Fibroblast of skin of scalp (primary cell): ENCODE data around the gene SH3PXD2B.
"Not testable (repeated sequence)": the region's sequence is repeated elsewhere in the genome, so short reads cannot be mapped to it uniquely, and the experiment has no call there.

Experiments used
- DNase-seq: peaks from one replicate; pipeline ENCODE4 v3.0.0-alpha.2; 2013

SH3PXD2B gene

DNA sequence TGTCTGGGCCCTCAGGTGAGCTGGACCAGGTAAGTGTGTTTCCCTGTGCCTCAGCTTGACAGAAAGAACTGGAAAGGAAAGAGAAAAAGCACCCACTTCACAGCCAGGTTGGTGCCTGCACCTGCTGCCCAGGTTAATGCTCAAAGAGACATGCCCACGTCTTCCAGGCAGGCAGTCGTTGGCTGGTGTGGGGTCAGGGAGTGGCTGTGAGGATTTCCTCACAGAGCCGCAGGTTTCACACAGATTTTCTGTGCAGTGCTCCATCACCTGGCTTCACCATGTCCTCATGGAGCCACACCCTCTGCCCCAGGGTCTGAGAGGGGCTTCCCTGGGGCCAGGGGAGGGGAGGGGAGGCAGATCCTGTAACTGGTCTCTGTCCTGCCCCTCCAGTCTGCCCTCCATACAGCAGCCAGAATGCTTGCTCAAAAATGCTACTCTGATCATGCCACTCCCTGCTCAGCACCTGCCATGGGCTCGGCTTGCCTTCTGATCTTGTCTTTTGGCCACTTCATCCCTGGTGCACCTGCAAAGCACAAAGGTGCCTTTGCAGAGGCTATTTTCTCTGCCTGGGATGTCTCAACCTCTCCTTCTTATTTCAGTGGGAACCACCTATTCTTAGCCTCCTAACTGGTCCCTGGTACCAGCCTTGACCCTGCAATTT lies 88.2 kb downstream of the SH3PXD2B start:
- no peak for DNase-seq

DNA sequence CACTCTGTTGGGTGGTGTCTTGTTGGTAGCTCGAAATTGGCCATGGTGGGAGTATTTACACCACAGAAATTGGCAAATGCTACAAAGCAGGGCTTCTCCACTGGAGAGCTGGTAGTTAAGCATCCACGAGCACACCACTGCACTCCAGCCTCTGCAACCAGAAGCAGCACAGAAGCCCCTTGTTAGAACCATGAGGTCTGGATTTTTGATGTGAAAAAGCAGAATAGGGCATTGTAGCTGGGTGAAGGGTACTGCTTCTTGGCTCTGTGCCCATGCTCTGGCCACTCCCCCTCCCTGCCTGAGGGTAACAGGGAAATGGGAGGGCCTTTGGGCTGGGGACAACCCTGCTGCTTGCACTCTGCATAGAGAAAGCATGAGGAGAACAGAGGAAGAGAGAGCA lies 89.6 kb downstream of the SH3PXD2B start:
- no peak for DNase-seq

DNA sequence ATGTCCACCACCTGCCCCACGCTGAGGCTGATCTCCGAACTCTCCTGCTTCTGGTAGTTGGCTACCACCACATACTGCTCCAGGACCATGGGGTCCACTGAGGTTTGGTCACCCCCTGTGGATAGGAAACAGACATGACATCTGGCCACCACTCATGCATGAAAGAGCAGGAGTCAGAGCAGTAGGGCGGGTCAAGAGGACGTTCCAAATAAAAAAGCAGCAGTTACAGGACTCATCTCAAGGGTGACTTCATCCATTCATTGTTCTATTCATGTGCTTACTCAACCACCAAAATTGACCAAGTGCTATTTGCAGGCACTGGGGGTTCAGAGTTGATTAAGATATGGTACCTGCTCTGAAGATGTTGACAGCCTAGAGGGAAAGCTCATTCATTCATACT lies 91.6 kb downstream of the SH3PXD2B start:
- DNase-seq: no peak

DNA sequence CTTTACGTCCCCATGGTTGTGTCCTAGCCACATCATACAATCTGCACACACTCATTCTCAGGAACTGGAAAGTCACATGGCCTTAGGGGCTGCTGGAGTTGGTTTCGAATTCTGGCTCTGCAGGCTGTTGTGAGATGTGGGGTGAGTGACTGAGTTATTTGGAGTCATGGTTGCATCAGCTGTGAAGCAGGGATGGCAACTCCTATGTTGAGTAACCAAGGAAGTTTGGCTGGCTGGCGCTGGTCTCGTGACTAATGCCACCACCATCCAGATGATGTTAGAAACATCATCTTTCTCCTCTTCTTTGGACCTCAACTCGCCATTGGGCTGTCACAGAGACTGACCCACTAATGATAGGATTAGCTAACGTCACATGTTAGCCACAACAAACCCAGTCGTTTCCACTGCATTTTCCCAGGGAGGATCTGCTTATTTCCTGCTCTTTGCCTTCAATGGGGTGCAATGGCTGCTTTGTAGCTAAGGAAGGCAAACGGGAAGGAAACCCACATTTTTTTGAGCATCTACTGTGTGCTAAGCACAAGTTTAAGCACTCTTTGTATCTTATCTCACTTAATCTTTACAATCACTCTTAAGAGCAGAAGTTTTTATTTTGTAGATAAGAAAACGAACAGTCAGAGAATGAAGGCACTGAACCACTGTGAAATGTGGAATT lies 92.6 kb downstream of the SH3PXD2B start:
- peak; percentile 99 for DNase-seq

DNA sequence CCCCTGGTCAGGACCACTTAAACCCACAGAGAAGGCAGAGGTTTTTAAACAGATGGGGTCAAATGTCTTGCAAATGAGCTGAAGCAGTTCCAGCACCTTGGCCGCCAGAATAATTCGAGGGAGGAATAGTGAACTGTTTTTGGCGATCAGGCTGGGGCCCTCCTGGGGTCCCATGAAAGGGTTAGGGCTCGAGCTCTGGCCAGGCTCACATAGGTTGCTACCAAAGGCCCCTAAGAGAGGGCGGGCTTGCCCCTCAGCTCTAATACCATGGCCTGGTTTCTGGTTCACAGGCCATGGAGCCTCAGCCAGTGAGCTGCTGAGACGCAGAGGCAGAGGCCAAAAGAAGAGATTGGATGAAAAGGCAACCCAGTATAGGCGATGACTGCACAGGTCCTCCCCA lies 96.0 kb downstream of the SH3PXD2B start:
- DNase-seq: no peak

DNA sequence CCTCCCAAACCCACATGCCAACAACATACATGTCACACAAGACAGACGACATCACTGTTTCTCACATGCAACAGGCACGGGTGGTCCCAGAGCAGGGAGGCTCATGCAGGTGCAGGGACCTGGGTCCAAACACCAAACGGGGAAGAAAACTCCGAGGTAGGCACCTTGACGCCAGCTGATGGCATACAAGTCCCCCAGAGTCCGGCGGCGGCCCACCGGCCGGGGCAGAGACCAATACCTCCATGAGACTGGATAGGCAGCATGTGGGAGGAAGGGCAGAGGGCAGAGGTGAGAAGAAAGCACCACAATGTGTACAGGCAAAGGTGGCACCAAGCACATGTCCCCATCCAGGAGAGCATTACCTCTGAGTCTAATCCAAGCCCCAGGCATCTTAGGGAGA lies 97.8 kb downstream of the SH3PXD2B start:
- no peak for DNase-seq

DNA sequence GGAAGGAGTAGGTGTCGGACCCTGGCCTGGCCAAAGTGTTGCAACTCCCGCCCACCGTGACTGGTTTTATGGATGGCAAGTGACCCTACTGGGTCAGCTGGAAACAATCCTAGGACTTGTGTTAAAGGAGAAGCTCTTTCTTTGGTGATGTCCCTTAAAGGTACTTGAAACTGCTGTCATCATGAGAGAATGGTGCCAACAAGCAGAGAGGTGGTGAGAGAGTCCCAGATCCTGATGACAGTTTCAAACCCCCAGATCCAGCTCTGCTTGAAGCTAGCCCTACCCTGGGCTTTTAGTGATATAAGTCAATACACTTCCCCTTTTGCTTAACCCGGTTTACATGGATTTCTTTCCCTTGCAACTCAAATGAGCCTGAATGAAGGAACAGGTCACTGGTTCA lies 98.3 kb downstream of the SH3PXD2B start:
- no peak for DNase-seq

DNA sequence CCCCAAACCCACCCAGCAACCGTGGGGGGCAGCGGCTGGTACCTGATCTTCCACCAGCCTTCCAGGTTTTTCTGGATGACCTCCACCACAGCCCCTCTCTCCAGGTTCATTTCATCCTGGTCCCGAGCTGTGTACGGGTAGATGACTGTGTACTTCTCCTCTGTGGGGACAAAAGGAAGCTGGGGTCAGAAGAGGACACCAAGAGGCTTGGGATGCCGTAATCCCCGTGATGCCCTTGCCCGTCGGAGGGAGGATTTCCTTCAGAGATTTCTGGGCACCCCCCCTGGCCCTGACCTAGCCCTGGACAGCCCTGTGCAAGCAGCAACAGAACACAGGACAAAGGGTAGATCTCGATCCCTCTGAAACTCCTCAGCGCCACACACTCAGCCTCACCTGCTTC lies 100.5 kb downstream of the SH3PXD2B start:
- DNase-seq: no peak

DNA sequence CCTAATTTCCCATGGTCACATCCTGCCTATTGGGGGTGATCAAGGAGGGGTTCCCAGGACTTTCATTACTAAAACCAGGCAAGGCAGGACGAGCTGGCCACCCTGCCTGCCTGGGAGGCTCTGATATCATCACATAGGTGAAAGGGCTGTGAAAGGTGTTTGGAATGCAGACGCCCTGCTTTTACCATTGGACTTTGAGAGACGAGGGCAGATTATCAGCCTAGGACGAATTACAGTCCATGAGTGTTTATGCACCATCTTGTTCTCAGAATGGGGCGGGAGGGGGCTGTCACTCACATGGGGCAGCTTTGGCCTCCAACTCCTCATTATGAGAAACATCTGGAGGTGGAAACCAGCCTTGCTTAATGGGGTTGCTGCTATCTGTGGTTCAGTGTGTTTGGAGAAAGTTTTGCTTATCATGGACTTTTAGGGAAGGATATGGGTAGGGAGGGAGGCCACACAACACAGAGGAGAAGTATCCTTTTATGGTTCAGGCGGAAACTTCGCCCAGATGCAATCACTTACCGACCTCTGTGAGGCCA lies 101.0 kb downstream of the SH3PXD2B start:
- DNase-seq: no peak

DNA sequence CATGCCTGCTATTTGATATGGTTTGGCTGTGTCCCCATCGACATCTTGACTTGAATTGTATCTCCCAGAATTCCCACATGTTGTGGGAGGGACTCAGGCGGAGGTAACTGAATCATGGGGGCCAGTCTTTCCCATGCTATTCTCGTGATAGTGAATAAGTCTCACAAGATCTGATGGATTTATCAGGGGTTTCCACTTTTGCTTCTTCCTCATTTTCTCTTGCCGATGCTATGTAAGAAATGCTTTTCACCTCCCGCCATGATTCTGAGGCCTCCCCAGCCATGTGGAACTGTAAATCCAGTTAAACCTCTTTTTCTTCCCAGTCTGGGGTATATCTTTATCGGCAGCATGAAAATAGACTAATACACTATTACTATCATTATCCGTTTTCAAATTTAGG lies 101.8 kb downstream of the SH3PXD2B start:
- not testable (repeated sequence) for DNase-seq

DNA sequence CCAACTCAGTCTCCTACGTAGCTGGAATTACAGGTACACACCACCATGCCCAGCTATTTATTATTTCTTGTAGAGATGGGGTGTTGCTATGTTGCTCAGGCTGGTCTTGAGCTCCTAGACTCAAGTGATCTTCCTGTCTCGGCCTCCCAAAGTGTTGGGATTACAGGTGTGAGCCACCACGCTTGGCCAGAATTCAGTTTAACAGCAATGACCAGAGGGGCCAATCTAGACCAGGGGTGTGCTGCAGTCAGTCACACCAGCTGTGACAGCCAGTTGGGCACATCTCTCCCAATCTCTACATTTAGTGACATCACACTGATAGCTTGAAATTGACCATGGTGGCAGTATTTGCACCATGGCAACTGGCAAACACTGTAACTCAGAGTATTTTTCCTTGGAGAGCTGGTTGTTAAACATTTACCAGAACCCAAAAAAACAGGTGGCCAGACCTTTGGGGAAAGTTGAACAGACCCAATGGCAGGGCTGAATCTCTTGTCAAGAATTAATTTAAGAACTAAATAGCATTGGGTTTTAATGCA lies 103.0 kb downstream of the SH3PXD2B start:
- DNase-seq: no peak

DNA sequence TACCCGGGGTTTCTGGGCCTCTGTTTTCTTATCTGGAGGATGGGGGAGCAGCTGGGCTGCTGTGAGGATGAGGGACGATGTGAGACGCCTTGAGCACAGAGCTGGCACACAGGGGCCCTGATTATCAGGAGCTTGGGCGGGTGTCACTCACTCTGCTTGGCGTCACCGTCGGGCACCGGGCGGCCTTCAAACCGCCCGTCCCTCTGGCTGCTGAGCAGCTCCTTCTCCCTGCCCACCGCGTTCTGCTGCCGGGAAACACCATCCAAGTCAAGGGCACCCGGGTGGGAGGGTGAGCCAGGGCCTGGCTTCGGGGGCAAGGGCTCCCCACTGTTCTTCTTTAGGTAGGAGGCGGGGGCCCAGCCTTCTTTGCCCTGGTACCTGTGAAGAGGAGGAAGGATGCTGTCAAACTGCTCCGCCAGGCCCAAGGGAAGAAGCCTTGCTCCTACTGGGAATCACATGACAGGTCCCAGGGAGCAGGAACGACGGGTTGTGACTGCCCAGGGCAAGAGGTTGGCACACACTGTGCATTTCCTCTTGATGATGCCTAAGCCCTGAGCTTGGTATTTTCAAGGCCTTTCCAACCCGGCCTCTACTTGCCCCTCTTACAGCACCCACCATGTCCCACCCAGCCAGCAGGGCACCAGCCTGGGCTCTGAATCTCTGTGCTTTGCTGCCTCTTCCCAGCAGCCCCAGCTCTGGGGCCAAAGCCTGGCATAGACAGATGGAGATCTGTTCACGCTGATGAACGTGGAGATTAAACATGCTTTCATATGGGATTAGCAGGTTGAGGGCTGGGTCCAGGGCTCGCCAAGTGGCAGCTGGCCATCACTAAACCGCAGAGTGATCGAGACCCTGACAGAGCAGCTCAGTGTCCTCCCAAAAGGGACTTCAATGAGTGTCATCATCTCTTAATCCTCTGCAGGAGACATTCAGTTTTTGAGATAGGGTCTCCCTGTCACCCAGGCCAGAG lies 103.8 kb downstream of the SH3PXD2B start:
- DNase-seq: no peak

DNA sequence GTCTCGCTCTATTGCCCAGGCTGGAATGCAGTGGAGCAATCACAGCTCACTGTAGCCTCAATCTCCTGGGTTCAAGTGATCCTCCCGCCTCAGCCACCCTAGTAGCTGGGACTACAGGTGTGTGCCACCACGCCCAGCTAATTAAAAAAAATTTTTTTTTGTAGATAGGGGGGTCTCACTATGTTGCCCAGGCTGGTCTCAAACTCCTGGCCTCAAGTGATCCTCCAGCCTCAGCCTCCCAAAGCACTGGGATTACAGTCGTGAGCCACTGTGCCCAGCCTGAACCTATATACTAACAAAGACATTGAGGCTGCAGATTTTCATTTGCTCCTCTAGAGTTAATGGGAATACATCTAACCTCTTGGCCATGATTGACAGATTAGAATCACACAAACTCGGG lies 105.6 kb downstream of the SH3PXD2B start:
- not testable (repeated sequence) for DNase-seq

DNA sequence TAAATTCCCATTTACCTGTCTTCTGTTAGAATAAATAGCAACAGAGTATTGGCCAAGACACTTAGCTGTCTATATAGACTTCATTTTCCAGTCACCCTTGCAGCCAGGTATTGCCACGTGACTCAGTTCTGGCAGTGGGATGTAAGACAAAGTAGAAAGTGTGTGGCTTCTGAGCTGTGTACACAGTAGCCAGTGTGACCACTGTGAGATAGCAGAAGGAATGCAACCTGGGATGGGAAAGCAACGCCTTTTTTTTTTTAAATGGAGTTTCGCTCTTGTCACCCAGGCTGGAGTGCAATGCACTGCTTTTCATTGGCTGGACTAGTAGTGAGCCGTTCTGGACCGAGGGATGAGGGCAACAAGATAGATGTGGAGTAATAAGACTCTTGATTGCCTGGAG lies 106.2 kb downstream of the SH3PXD2B start:
- no peak for DNase-seq

DNA sequence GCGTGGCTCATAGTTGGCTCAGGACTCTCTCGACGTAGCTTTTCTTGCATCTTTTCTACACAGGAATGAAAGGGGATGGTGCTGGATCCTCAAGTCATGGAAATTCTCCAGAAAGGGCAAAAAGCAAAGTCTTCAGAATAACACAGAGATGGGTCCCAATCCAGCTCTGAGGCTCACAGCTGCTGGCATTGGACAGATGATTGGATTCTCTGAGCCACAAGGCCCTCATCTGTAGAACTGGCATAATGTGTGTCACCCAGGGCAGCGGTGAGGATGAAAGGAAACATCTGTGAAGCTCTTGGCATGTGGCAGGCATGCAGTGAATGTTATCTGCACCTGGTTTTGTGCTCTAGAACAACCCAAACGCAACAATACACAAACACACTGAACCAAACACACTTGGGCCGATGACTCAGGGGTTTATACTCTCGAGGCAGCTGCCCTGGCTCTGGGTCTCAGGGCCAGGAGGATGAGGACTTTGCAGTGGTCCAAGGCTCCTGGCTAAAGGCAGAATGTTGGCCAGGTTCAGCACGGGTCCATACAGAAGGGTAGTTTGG lies 106.8 kb downstream of the SH3PXD2B start:
- no peak for DNase-seq

DNA sequence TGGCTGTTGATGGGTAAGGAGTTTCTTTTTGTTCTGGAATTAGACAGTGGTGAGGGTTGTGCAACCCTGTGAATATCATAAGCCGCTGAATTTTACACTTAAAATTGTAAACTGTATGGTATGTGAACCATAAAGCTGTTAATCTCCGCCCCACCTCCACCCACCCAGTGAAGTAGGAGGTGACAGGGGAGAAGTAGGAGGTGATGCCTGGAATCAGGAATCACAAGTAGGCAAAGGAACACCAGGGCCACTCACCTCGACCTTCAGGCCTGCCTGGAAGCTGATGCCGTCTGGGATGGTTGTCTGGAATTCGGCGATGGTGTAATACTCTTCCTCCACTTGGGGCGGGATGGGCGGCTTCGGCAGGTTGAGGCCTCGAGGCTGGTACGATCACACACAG lies 108.4 kb downstream of the SH3PXD2B start:
- DNase-seq: no peak

DNA sequence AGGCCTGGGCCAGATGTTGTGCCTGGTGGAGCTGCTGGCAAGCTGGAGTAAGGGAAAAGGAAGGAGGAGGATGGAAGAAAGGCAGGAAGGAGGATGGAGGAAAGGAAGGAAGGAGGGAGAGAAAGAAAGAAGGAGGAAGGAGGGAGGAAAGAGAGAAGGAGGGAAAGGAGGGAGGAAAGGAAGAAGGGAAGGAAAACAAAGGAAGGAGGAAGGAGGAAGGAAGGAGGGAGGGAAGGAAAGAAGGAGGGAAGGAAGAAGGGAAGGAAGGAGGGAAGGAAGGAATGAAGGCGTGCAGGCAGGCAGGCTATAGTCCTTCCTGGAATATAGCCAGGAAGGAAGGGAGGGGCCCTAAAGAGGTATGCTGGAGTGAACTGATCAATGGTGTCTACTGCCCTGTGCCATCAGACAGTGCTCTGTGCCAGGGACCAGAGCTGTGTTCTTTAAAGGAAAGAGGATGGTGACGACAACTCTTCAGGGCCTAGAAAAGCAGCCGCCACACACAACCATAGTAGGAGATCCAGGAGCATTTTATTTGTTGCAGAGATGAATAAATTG lies 109.4 kb downstream of the SH3PXD2B start:
- no peak for DNase-seq

DNA sequence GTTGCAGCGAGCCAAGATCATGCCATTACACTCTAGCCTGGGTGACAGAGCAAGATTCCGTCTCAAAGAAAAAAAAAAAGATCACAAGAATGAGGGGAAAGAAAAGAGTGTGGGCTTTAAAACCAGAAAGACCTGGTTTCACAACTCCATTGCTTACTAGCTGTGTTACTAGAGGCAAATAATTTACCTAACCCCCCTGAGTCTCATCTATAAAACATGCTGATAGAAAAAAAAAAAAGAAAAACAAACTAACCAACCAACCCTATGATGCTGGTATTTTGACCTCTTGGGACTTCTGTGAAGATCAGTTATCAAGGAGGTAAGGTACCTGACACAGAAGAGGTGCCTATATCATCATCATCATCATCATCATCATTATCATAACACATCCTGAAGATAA lies 110.6 kb downstream of the SH3PXD2B start:
- no peak for DNase-seq

DNA sequence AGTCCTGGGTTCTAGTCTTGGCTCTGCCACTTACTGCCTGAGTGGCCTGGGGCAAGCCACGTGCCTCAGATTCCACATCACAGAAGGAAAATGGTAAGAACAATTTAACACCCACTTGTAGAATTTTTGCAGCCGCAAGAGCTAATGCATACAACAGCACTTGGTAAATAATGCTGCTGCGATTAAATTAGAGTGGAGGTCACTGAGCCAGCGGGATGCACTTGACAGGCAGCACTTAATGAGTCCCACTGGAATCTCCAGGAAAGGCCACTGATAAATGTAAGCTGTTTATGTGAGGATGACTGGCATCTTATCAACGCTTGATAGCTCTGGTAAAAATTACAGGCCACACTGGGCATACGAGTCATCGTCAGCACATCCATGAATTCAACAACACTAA lies 111.4 kb downstream of the SH3PXD2B start:
- no peak for DNase-seq

DNA sequence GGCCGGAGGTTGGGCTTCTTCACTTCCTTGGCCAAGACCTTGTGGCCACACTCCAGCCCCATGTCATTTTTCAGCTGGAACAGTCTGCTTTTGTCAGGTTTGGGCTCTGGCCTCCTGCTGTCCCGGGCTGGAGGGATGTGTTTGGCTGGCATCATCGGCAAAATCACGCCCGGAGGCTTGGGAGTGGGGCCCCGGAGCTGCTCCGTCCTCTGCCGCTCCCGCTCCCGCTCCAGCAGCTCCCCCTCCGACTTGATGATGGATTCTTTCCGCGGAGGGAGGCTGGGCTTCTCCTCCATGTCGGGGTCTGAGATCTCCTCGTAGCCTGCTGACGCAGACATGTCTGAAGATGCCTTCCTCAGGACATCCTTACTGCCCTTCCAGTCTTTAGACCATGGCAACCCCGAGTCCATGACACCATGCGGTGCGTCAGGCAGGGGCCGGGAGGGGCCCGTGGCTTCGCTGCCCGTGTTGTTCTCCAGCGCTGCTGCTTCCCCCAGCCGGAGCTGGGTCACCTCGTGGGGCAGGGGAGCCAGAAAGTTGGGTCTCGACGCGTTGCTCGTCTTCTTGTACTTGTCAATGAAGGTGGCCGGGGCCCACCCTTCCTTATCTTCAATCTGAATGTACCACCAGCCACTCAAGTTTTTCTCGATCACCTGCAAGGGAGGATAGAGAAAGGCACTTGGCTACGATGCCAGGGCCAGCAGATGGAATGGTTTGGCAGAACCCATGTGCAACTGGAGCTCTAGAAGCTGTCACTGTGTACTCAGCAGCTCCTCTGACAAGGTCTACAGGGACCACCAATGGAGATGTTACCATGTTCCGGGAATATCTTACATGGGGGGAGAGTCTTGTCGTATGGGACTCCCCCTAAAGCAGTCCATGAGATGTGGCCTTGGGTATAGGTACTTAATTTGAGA lies 114.8 kb downstream of the SH3PXD2B start:
- DNase-seq: no peak

DNA sequence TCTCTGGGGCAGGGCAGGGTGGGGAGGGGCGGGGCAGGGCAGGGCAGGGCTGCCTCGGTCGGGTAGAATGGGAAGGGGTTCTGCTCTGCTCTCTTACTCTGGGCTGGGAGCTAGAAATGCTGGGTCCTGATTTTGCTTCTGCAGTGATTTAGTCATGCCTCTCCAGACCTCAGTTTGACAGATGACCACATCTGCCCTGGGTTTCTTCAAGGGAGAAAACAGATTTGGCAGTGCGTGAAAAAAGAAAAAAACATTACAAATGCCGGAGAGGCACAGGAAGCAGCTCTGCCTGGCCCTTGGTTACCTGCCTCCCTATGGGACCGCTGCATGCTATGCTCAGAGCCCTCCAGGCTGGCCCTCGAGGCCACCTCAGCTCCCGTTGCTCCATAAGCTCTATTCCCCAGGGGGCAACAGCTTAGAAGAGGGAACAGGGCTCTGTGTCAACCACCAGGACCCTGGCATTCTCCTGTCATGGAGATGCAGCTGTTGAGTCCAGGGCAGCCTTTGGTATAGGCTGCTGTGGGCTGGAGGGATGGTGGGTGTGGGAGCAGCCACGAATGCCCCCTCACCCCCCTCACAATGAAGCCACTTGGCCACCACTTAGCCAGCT lies 117.5 kb downstream of the SH3PXD2B start:
- DNase-seq: no peak
